EH (cell line): ENCODE measurements around the gene ORAI2.
A peak's percentile ranks its signal among the peaks of the same experiment; 100 is the strongest.
"Not testable (repeated sequence)": the region's sequence is repeated elsewhere in the genome, so short reads cannot be mapped to it uniquely, and the experiment has no call there.

ENCODE experiments used
- DNase-seq: peaks from one replicate; pipeline ENCODE4 v3.0.0-alpha.2; 2015; ENCODE audit warnings: low read depth

Gene ORAI2

GRCh38 chr7:102433219-102434038 is at the start of gene ORAI2:
Gene ORAI2, plus strand, starts transcription at chr7:102433575. Its CDS starts 5,382 bp downstream, at chr7:102438957.
- DNase-seq: peak; percentile 74

GRCh38 chr7:102387064-102387463 is 46.3 kb upstream of the ORAI2 start:
- no peak for DNase-seq

- no peak for DNase-seq
These were observed 43.6 kb upstream of the ORAI2 start for GRCh38 chr7:102389810-102390209.

- peak; percentile 76 for DNase-seq
These were observed 42.5 kb upstream of the ORAI2 start for GRCh38 chr7:102390697-102391484.

GRCh38 chr7:102392330-102392729 is 41.0 kb upstream of the ORAI2 start:
- DNase-seq: no peak

- peak; percentile 30 for DNase-seq
These were observed 39.9 kb upstream of the ORAI2 start for GRCh38 chr7:102393467-102393866.

GRCh38 chr7:102395592-102395872 is 37.8 kb upstream of the ORAI2 start:
- no peak for DNase-seq

- DNase-seq: peak; percentile 95
These were observed 37.3 kb upstream of the ORAI2 start, which contains the start of gene PRKRIP1 for GRCh38 chr7:102395873-102396709. Gene PRKRIP1, plus strand, starts transcription at chr7:102396363. Its CDS starts 49 bp downstream, at chr7:102396412.

GRCh38 chr7:102396710-102397019 is 36.7 kb upstream of the ORAI2 start:
- DNase-seq: no peak

- no peak for DNase-seq
These were observed 34.8 kb upstream of the ORAI2 start for GRCh38 chr7:102398543-102398942.

- no peak for DNase-seq
These were observed 33.0 kb upstream of the ORAI2 start for GRCh38 chr7:102400360-102400759.

GRCh38 chr7:102403563-102403962 is 29.8 kb upstream of the ORAI2 start:
- no peak for DNase-seq

- peak; percentile 64 for DNase-seq
These were observed 29.1 kb upstream of the ORAI2 start for GRCh38 chr7:102404005-102404861.

GRCh38 chr7:102404862-102405188 is 28.6 kb upstream of the ORAI2 start:
- DNase-seq: not testable (repeated sequence)

- DNase-seq: no peak
These were observed 25.5 kb upstream of the ORAI2 start for GRCh38 chr7:102407910-102408309.

GRCh38 chr7:102408530-102408929 is 24.8 kb upstream of the ORAI2 start:
- not testable (repeated sequence) for DNase-seq

GRCh38 chr7:102409340-102409739 is 24.0 kb upstream of the ORAI2 start:
- DNase-seq: no peak

GRCh38 chr7:102410123-102410522 is 23.3 kb upstream of the ORAI2 start:
- DNase-seq: no peak

- no peak for DNase-seq
These were observed 22.5 kb upstream of the ORAI2 start for GRCh38 chr7:102410918-102411317.

- DNase-seq: peak; percentile 47
These were observed 20.8 kb upstream of the ORAI2 start for GRCh38 chr7:102412548-102412947.

- no peak for DNase-seq
These were observed 20.3 kb upstream of the ORAI2 start for GRCh38 chr7:102413091-102413490.

GRCh38 chr7:102413611-102414010 is 19.8 kb upstream of the ORAI2 start:
- DNase-seq: no peak
